Activated naive CD8-positive, alpha-beta T cell (primary cell): ENCODE data around the gene MRPS14.
"Not testable (repeated sequence)": the region's sequence is repeated elsewhere in the genome, so short reads cannot be mapped to it uniquely, and the experiment has no call there.

Source experiments
- H3K27ac Mint-ChIP-seq: one replicate; pipeline ENCODE4 v1.8.0; 2021; ENCODE audit warnings: mixed read lengths
- H3K27me3 Mint-ChIP-seq: one replicate; pipeline ENCODE4 v1.8.0; 2021; ENCODE audit warnings: mixed read lengths
- H3K36me3 Mint-ChIP-seq: one replicate; pipeline ENCODE4 v1.8.0; 2021; ENCODE audit warnings: mixed read lengths
- H3K4me1 Mint-ChIP-seq: one replicate; pipeline ENCODE4 v1.8.0; 2021; ENCODE audit warnings: low read depth, mixed read lengths
- H3K4me3 Mint-ChIP-seq: one replicate; pipeline ENCODE4 v1.8.0; 2021; ENCODE audit warnings: mild to moderate bottlenecking, mixed read lengths
- H3K9me3 Mint-ChIP-seq: one replicate; pipeline ENCODE4 v1.8.0; 2021; ENCODE audit warnings: low read depth, mixed read lengths

Gene MRPS14

DNA sequence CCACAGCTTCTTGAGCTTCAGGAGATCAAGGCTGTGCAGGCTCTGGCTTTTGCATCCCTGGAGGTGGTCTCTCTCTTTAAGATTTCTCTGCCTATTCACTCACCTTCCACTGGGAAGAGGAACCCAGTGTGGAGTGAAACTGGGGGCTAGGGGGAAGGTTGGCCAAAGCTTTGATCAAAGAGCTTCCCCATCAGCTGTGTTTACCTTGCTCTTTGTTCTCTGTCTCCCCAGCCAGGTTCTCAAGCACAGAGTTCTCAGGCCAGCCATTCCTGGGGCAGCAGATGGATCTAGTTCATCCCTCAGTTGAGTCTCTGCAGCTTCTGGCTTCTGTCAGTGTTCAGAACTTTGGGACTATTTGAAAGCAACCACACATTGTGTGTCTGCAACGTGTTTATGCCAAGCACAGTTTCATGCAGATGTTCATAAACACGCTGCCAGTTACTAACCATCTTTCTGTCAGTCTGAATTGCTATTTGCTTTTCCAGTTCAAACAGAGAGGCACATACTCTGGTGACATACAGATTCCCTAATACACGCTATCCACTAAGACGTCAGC lies 17.2 kb upstream of the MRPS14 start:
- H3K27ac Mint-ChIP-seq: no peak overlapping the region
- H3K36me3 Mint-ChIP-seq: no peaks in the 10 kb centered on the region
- no peaks in the 10 kb centered on the region for H3K4me1 Mint-ChIP-seq
- no peaks in the 10 kb centered on the region for H3K9me3 Mint-ChIP-seq
- no peak overlapping the region for H3K4me3 Mint-ChIP-seq
- peaks cover 4% of the 10 kb centered on the region for H3K27me3 Mint-ChIP-seq

DNA sequence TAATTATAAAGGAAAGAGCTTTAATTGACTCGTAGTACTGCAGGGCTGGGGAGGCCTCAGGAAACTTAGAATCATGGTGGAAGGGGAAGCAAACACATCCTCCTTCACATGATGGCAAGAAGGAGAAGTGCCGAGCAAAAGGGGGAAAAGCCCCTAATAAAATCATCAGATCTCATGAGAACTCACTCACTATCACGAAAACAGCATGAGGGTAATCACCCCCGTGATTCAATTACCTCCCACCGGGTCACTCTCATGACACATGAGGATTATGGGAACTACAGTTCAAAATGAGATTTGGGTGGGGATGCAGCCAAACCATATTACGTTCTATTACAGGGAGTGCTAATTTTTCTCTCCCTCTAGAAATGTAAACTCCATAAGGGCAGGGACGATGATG lies 14.2 kb upstream of the MRPS14 start:
- Mint-ChIP-seq H3K27me3 (no peaks in the 10 kb centered on the region), H3K27ac (no peak overlapping the region), H3K4me3 (no peak overlapping the region), H3K9me3 (no peaks in the 10 kb centered on the region), H3K36me3 (no peaks in the 10 kb centered on the region), H3K4me1 (no peaks in the 10 kb centered on the region)

DNA sequence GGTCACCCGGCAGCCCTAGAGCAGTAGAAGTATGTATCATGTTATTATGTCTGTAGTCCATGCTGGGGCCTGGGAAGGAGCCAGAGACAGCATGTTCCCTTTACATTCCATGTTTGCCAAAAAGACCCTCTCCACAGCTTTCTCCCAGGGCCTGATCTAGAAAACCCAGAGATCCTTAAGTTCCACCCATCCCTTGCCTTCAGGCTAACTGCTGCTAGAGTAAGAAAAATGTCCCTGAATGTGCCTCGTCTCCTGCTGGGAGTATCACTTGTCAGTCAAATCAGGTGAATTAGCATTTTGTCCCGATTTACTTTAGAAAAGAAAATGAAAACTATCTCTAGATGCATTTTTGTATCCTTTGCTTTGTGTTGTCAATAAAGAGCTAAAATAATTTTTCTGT lies 13.3 kb upstream of the MRPS14 start:
- no peak overlapping the region for H3K4me3 Mint-ChIP-seq
- no peaks in the 10 kb centered on the region for H3K9me3 Mint-ChIP-seq
- H3K27me3 Mint-ChIP-seq: no peaks in the 10 kb centered on the region
- H3K4me1 Mint-ChIP-seq: no peaks in the 10 kb centered on the region
- no peaks in the 10 kb centered on the region for H3K36me3 Mint-ChIP-seq
- no peak overlapping the region for H3K27ac Mint-ChIP-seq

DNA sequence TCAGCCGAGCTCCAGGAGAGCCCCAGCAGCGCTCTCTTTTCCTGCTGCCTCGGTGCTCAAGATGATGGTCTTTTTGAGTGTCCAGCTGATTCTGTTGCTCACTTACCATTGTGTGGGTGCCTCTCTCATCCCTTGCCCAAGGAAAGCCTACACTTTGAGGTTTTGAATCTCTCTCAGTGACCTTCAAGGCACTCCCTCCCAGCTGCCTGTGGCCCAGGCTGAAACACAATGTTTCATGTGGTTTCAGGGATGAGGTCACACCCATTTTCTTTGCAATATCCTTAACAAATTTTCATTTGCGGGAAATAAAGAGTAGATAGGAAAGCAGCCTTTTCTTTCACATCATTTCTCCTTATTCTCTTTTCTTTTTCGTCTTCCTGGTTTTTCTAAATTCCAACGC lies 12.6 kb upstream of the MRPS14 start:
- H3K4me1 Mint-ChIP-seq: no peaks in the 10 kb centered on the region
- H3K27me3 Mint-ChIP-seq: no peaks in the 10 kb centered on the region
- no peak overlapping the region for H3K4me3 Mint-ChIP-seq
- no peaks in the 10 kb centered on the region for H3K36me3 Mint-ChIP-seq
- no peaks in the 10 kb centered on the region for H3K9me3 Mint-ChIP-seq
- H3K27ac Mint-ChIP-seq: no peak overlapping the region

DNA sequence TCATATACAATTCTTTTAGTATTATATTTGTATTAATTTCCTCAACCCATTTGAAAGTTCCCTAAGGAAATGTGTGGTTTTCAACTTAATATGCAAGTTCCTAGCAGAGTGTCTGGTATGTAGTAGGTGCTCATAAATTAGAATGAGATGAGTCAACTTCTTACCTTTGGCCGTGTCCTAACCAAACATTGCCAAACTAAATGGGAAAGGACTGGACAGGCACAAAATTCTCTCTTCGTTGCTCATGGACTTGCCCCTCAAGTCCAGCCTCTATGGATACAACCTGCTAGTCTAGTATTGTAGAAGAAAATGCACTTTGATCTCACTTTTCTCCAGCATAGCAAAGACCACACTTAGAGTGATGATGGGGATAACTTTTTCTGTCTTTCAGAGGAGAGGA lies 11.6 kb upstream of the MRPS14 start:
- no peaks in the 10 kb centered on the region for H3K36me3 Mint-ChIP-seq
- no peaks in the 10 kb centered on the region for H3K27me3 Mint-ChIP-seq
- no peak overlapping the region for H3K27ac Mint-ChIP-seq
- no peaks in the 10 kb centered on the region for H3K9me3 Mint-ChIP-seq
- peaks cover under 1% of the 10 kb centered on the region for H3K4me1 Mint-ChIP-seq
- H3K4me3 Mint-ChIP-seq: no peak overlapping the region

DNA sequence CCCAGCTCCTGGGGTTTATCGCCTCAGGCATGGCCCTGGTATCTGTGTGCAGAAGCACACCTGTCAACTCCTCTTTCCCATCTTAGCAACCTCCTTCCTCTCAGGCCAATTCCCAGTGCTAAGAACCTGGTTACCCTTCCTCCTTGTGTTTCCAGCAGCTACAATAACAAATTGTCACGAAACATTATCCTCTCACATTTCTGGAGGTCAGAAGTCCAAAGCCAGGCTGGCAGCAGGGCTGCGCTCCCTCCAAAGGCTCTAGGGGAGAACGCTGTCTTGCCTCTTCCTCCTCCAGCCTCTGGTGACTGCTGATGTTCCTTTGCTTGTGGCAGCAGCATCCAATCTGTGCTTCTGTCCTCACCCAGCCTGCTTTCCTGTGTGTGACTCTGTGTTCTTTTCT lies 10.7 kb upstream of the MRPS14 start:
- Mint-ChIP-seq H3K27me3 (no peaks in the 10 kb centered on the region), H3K9me3 (no peaks in the 10 kb centered on the region), H3K4me1 (peaks cover 7% of the 10 kb centered on the region), H3K36me3 (no peaks in the 10 kb centered on the region), H3K4me3 (no peak overlapping the region), H3K27ac (no peak overlapping the region)

DNA sequence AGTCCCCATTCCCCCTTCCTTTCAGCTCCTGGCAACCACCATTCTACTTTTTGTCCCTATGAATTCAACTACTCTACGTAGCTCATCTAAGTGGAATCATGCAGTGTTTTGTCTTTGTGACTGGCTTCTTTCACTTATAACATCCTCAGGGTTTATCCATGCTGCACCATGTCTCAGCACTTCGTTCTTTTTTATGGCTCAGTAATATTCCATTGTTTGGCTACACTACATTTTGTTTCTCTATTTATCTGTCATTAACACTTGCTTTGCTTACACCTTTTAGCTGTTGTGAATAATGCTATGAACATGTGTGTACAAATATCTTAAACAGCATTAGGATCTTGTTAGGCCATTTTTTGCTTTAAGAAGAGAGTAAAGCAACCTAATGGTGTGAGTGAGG lies 1.5 kb upstream of the MRPS14 start:
- H3K9me3 Mint-ChIP-seq: peaks cover 4% of the 10 kb centered on the region
- peak overlapping the region; percentile 97 for H3K27ac Mint-ChIP-seq
- peaks cover 2% of the 10 kb centered on the region for H3K36me3 Mint-ChIP-seq
- H3K27me3 Mint-ChIP-seq: no peaks in the 10 kb centered on the region
- peaks cover 40% of the 10 kb centered on the region for H3K4me1 Mint-ChIP-seq
- H3K4me3 Mint-ChIP-seq: peak overlapping the region; percentile 70

DNA sequence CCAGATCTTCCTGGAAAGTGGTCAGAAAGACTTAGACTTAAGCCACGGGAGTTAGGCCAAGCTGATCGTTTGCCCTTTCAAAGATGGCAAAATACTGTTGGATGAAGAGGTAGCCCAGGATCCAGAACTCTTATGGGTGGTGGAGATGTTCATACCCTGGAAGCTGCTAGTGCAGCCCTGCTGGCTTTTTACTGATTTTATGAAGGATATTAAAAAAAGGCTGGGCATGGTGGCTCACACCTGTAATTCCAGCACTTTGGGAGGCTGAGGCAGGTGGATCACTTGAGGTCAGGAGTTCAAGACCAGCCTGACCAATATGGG lies 657 bp upstream of the MRPS14 start:
- not testable (repeated sequence) for H3K9me3 Mint-ChIP-seq, H3K27me3 Mint-ChIP-seq, H3K36me3 Mint-ChIP-seq
- peaks cover 34% of the 10 kb centered on the region for H3K4me1 Mint-ChIP-seq
- H3K27ac Mint-ChIP-seq: peak overlapping the region; percentile 97
- peak overlapping the region; percentile 95 for H3K4me3 Mint-ChIP-seq

DNA sequence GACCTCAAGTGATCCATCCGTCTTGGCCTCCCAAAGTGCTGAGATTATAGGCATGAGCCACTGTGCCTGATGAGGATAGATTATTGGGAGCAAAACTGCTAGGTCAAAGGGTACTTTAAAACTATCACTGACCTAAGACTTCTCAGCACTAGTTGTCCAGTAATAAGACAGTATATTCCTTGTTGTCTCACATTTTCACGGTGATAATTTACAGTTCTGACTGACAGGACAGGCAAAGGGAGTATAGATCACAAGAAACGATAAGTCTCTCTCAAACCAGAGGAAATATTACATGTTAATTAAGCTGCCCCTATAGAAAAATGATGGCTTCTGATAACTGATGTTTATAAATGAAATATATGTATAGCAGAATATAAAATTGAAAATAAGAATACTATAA lies 3.7 kb downstream of the MRPS14 start:
- Mint-ChIP-seq H3K4me1 (peaks cover 32% of the 10 kb centered on the region), H3K27ac (peak overlapping the region; percentile 29), H3K27me3 (no peaks in the 10 kb centered on the region), H3K9me3 (peaks cover under 1% of the 10 kb centered on the region), H3K36me3 (peaks cover 2% of the 10 kb centered on the region), H3K4me3 (no peak overlapping the region)

DNA sequence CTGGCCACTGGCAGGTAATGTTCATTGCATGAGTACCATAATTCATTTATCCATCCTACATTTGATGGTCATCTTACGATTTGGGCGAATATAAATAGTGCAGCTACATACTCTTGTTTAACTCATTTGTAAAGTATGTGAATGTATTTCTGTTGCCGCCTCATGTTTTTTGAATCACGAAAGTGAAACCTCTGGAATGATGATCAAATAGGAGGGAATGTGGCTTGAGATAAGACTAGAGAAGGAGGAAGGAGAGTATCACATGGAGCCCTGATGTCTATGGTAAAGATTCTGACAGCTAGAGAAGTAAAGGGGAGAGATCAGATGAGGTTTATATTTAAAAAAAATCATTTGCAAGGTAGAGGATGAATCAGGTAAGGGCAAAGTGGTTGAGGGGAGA lies 8.0 kb downstream of the MRPS14 start:
- Mint-ChIP-seq H3K36me3 (peaks cover 11% of the 10 kb centered on the region), H3K4me1 (peaks cover 5% of the 10 kb centered on the region), H3K9me3 (no peaks in the 10 kb centered on the region), H3K27me3 (no peaks in the 10 kb centered on the region), H3K27ac (peak overlapping the region; percentile 12), H3K4me3 (no peak overlapping the region)

DNA sequence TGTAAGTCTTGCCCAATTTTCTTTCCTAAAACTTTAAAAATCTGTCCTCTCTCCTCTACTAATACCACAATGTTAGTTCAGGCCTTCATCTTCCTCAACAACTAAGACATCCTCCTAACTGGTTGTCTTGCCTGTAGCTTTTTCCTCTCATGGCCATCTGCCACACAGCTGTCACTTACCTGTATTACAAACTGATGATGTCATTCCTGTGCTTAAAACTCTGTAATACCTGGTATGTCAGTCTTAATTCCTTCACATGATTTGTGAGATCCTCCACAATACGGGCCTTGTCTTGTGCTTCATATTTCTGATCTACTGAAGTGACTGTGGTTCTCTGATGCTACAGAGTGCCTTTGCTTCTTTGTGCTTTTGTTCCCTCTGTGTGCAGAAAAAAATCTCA lies 9.8 kb downstream of the MRPS14 start:
- Mint-ChIP-seq H3K4me3 (no peak overlapping the region), H3K9me3 (no peaks in the 10 kb centered on the region), H3K36me3 (peaks cover 14% of the 10 kb centered on the region), H3K27ac (peak overlapping the region; percentile 64), H3K4me1 (peaks cover 6% of the 10 kb centered on the region), H3K27me3 (no peaks in the 10 kb centered on the region)

DNA sequence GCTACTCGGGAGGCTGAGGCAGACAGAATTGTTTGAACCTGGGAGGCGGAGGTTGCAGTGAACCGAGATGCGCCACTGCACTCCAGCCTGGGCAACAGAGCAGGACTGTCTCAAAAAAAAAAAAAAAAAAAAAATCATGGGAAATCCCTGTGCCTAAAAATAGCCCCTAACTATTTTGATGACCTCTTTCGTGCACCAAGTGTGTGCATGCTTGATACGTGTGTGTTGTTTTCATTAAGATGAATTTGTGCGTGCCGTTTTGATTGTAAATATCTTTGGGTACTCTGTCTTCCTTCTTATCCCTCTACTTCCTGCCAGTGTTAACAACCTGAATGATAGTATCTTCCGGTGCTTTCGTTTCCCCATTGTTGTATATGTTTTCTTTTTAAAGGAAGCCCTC lies 13.7 kb downstream of the MRPS14 start:
- H3K9me3 Mint-ChIP-seq: no peaks in the 10 kb centered on the region
- peaks cover 21% of the 10 kb centered on the region for H3K4me1 Mint-ChIP-seq
- H3K36me3 Mint-ChIP-seq: peaks cover 18% of the 10 kb centered on the region
- H3K27ac Mint-ChIP-seq: peak overlapping the region; percentile 58
- no peaks in the 10 kb centered on the region for H3K27me3 Mint-ChIP-seq
- H3K4me3 Mint-ChIP-seq: no peak overlapping the region

DNA sequence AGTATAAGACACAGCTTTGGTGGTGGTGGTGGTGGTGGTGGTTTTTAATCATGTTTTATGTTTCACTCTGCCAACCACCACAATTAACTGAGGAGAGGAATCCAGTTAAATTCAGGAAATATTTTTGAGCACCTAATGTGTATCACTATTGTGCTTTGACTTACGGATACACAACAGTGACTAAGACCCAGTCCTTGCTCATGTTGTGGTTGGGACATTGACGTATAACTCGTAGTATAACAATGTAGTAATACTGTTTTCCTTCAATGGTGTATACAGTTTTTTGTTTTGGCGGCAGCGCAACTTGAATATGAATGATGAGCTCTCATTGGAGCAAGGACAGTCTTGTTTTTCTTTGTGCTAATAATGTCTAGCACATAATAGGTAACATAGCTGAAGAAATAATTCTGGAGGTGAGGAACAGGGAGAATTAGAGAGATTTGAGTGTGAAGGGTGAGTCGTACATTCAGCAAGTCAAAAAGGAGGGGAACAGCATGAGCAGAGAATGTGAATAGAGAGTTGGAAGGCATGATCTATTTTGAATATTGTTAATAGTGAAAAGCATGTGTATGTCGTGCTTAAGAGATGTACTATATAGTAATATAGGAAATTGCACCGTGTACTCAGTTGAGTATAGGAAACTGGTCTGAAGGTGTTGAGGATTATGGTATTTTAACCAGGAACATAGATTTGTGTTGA lies 18.0 kb downstream of the MRPS14 start:
- Mint-ChIP-seq H3K4me3 (peak overlapping the region; percentile 33), H3K36me3 (peaks cover 16% of the 10 kb centered on the region), H3K27ac (peak overlapping the region; percentile 9), H3K27me3 (no peaks in the 10 kb centered on the region), H3K9me3 (no peaks in the 10 kb centered on the region), H3K4me1 (peaks cover 55% of the 10 kb centered on the region)

DNA sequence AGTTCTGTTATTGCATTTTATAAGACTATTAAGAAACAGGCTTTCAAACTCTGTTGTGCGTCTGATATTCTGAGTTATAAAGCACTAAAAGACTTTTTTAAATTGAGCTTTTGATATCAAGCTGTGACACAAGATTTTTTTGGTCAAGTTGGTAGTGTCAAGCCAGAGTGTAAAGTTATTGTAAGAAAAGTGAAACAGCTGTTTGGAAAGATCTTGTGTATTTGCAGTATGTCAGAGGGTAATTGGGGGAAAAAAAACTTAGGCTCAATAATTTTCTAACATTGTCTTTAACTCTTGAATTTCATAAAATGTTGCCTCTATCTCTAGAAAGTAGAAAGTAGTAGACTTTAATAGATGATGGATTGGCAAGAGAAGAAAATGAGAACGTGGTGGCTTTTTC lies 19.7 kb downstream of the MRPS14 start:
- H3K36me3 Mint-ChIP-seq: peaks cover 13% of the 10 kb centered on the region
- no peaks in the 10 kb centered on the region for H3K9me3 Mint-ChIP-seq
- H3K4me1 Mint-ChIP-seq: peaks cover 51% of the 10 kb centered on the region
- H3K27me3 Mint-ChIP-seq: no peaks in the 10 kb centered on the region
- peak overlapping the region; percentile 28 for H3K4me3 Mint-ChIP-seq
- H3K27ac Mint-ChIP-seq: peak overlapping the region; percentile 28

DNA sequence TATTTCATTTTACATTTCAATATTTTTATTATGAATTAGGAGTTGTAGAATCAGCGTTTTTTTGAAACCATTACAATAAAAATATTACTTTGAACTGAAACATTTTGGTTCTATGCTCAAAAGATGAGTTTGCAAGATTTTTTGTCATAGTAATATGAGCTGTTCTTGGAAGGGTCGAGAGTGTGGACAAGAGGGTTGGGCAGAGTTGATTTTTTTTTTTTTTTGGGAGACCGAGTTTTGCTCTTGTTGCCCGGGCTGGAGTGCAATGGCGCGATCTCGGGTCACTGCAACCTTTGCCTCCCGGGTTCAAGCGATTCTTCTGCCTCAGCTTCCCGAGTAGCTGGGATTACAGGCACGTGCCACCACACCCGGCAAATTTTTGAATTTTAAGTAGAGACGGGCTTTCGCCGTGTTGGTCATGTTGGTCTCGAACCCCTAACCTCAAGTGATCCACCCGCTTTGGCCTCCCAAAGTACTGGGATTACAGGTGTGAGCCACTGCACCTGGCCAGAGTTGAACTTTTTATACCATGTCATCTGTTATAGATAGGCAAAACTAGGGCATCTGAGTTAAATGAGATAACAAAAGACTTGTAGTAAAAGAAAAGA lies 20.2 kb downstream of the MRPS14 start:
- Mint-ChIP-seq H3K36me3 (peaks cover 11% of the 10 kb centered on the region), H3K4me3 (peak overlapping the region; percentile 46), H3K27me3 (no peaks in the 10 kb centered on the region), H3K9me3 (no peaks in the 10 kb centered on the region), H3K4me1 (peaks cover 51% of the 10 kb centered on the region), H3K27ac (peak overlapping the region; percentile 28)

DNA sequence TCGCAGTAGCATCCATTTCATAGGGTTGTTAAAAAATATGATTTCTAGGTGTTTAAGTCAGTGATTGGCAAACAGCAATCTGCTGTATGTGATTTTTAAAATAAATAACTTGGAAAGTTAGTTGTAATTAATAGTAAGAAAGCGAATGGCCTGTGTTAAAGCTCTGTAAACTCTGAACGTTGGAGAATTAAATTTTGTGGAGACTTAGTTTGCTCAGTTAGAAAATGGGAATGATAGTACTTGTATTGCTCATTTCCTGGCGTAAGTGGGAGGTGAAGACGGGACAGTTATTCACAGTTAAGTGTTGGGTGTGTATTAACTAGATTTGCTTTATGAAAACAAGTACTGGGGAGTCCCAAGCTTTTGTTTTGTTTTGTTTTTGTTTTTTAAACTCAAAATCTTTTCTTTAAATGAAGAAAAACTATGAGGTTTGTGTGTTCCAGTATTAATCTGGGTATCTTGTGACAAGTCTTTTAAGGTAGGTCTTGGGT lies 22.5 kb downstream of the MRPS14 start:
- H3K4me3 Mint-ChIP-seq: no peak overlapping the region
- H3K4me1 Mint-ChIP-seq: peaks cover 53% of the 10 kb centered on the region
- peaks cover 9% of the 10 kb centered on the region for H3K36me3 Mint-ChIP-seq
- H3K27ac Mint-ChIP-seq: peak overlapping the region; percentile 88
- H3K27me3 Mint-ChIP-seq: no peaks in the 10 kb centered on the region
- no peaks in the 10 kb centered on the region for H3K9me3 Mint-ChIP-seq
